Ishikawa (cell line): ENCODE measurements around the gene CBX3.

ENCODE experiments used
- CEBPB ChIP-seq: IDR thresholded peaks from 2 replicates; pipeline ENCODE4 v1.6.1; 2012
- TCF12 ChIP-seq: IDR thresholded peaks from 2 replicates; pipeline ENCODE4 v1.6.1; 2012; ENCODE audit warnings: low read depth

DNA sequence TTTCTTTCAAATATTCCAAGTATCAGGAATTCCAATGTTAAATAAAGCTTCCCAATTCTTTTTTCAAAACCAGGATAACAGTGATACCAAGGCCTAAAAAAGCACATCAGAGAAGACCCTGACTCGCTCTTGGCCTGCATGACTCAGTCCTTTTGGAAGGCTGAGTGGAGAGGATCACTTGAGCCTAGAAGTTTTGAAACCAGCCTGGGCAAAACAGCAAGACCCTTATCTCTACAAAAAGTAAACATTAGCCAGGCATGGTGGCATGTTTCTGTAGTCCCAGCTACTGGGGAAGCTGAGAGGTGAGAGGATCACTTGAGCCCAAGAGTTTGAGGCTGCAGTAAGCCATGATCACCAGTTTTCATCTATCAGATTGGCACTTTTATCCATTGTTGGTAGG, 30.9 kb upstream of the CBX3 start:
- TF ChIP-seq TCF12: no peak
- no peak for TF ChIP-seq CEBPB
